HG02938 (cell line): ENCODE data around the gene WBP2NL.

Experiments used
- ATAC-seq: cut with Tn5 transposase; IDR thresholded peaks from one replicate; pipeline ENCODE4 v1.9.1; 2021; ENCODE audit warnings: mild to moderate bottlenecking, moderate library complexity; ENCODE audit not compliant: unreplicated experiment

Gene WBP2NL

GRCh38 chr22:42025421-42025820, 26.8 kb downstream of the WBP2NL start:
- ATAC-seq, result no peak

GRCh38 chr22:42026705-42027104, 28.1 kb downstream of the WBP2NL start:
- ATAC-seq, result no peak

GRCh38 chr22:42033263-42034181, 34.9 kb downstream of the WBP2NL start:
- ATAC-seq, result no peak

- ATAC-seq, result no peak
These were observed 36.7 kb downstream of the WBP2NL start for GRCh38 chr22:42035256-42035655.

- no peak for ATAC-seq
These were observed 40.7 kb downstream of the WBP2NL start for GRCh38 chr22:42039271-42039670.

GRCh38 chr22:42041784-42042183, 43.2 kb downstream of the WBP2NL start:
- no peak for ATAC-seq

GRCh38 chr22:42050641-42051180, 52.1 kb downstream of the WBP2NL start:
- no peak for ATAC-seq

GRCh38 chr22:42052765-42053164, 54.2 kb downstream of the WBP2NL start:
- no peak for ATAC-seq

GRCh38 chr22:42056757-42057511, 58.3 kb downstream of the WBP2NL start:
- no peak for ATAC-seq

- no peak for ATAC-seq
These were observed 61.9 kb downstream of the WBP2NL start for GRCh38 chr22:42060489-42060888.

- no peak for ATAC-seq
These were observed 62.5 kb downstream of the WBP2NL start for GRCh38 chr22:42061041-42061440.

GRCh38 chr22:42062506-42063170, 64.0 kb downstream of the WBP2NL start:
- no peak for ATAC-seq

GRCh38 chr22:42064629-42065028, 66.0 kb downstream of the WBP2NL start:
- ATAC-seq, result no peak

GRCh38 chr22:42065438-42066125, 67.0 kb downstream of the WBP2NL start:
- no peak for ATAC-seq

- ATAC-seq, result no peak
These were observed 67.7 kb downstream of the WBP2NL start for GRCh38 chr22:42066126-42066761.

- ATAC-seq, result no peak
These were observed 68.3 kb downstream of the WBP2NL start for GRCh38 chr22:42066937-42067336.

GRCh38 chr22:42067671-42068251, 69.2 kb downstream of the WBP2NL start:
- no peak for ATAC-seq

- ATAC-seq, result no peak
These were observed 69.7 kb downstream of the WBP2NL start for GRCh38 chr22:42068291-42068690.

- ATAC-seq, result peak; percentile 14
These were observed 71.4 kb downstream of the WBP2NL start for GRCh38 chr22:42069801-42070516.
